Measurements from ENCODE around the gene SLC25A10.

SLC25A10 gene

DNA sequence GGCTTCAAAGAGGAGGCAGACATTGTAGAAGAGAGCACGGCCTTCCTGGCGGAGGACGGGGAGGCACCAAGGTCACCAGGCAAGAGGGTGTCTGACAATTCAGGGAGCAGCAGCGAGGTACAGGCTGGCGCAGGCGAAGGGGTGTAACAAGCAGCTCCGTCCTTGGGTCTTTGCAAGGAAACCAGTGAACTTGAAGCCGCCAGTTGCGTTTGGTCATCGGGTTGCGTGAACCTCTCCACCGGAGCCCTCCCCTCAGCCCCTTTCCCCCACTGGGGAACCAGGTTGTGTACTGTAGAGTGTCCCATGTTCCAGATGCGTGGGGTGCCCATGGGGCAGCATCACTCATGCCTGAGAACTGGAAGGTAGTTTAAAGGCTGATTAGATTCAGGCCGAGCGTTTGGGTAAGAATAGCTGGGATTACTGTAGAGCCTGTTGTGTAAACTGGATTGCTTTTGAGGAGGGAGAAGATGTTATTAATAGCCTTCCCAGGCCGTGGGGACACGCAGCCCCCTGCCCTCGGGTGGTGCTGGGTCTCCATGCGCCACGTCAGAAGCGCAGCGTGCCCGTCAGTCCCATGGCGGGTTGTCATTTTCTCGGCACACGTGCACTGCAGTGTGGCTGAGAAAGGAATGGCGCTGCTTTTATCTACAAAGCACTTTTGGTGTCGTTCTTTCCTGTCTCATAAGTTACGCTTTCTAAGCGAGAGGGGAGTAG lies 6.4 kb upstream of the SLC25A10 start:
- TF ChIP-seq, protein P1, sequence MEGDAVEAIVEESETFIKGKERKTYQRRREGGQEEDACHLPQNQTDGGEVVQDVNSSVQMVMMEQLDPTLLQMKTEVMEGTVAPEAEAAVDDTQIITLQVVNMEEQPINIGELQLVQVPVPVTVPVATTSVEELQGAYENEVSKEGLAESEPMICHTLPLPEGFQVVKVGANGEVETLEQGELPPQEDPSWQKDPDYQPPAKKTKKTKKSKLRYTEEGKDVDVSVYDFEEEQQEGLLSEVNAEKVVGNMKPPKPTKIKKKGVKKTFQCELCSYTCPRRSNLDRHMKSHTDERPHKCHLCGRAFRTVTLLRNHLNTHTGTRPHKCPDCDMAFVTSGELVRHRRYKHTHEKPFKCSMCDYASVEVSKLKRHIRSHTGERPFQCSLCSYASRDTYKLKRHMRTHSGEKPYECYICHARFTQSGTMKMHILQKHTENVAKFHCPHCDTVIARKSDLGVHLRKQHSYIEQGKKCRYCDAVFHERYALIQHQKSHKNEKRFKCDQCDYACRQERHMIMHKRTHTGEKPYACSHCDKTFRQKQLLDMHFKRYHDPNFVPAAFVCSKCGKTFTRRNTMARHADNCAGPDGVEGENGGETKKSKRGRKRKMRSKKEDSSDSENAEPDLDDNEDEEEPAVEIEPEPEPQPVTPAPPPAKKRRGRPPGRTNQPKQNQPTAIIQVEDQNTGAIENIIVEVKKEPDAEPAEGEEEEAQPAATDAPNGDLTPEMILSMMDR (IDR thresholded peaks at IDR 0.05), result no peak

- TF ChIP-seq, protein P1 (IDR thresholded peaks at IDR 0.05), result no peak
Observed at GRCh38 chr17:81706232-81706611, 5.9 kb upstream of the SLC25A10 start.

DNA sequence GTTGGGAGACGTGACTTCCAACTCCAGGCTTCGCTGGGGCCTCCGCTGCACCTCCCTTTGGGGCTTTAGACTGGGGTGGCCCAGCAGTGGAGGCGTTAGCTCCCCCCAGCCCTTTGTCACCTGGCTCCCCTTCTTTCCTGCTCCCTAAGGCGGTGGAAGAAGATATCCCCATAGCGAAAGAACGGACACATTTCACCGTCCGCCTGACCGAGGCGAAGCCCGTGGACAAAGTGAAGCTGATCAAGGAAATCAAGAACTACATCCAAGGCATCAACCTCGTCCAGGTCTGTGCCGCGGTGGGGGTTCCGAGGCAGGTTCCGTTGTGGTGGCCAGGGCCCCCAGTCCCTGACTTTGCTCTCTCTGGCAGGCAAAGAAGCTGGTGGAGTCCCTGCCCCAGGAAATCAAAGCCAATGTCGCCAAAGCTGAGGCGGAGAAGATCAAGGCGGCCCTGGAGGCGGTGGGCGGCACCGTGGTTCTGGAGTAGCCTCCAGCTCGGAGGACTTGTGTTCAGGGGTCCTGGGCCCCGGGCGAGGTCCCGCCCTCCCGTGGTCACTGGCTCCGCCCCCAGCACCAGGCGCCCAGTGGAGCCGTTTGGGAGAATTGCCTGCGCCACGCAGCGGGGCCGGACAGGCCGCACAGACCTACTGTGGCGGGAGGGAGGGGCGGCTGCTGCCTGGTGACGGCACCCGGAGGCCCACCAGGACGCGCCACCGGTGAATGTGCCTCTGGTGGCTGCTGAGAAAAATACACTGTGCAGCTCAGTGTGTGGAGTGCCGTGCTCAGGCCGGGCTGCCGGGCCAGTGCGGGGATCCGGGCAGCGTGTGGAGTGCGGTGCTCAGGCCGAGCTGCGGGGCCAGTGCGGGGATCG lies 5.1 kb upstream of the SLC25A10 start:
- TF ChIP-seq, protein P1 (IDR thresholded peaks at IDR 0.05), result no peak

DNA sequence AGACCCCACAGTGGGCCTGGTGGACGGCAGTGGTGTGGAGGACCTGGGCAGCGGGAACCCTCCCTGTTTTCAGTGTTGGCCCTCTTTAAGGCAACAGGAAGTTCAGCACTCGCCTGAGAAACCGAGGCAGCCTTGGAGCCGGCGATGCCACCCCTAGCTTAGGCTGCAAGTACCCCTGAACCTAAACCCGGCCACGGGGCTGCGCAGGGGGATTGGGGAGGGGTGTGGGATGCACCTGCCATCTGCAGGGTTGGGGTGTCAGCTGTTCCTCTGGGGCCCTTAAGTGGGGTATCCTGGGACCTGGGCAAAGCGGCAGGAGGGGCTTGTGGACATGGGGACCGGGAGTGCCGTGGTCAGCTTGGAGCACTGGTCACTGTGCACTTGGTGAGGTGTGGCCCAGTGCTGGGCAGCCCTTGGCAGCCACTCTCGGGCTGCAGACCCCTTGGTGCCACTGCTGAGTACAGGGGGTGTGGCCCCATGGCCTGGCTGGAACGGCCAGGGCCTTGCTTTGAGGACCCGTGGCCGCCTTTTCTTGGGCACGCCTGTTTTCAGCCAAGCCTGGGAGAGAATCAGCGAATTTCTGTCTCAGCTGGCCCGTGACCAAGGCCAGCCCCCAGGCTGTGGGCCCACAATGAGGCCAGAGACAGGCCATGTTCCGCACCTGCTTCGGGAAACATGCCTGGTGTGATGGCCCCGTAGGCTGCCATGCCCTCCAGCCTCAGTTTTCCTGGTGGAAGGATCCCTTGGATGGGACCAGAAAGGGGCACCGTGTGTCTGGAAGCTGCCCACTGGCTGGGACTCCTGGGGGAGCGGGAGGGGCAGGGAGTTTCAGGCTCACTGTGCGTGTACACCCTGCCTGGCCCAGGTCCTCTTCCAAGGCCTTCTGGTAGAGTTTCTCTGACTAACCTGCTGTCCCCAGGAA lies 4.1 kb upstream of the SLC25A10 start:
- TF ChIP-seq, protein P1 (IDR thresholded peaks at IDR 0.05), result no peak

- TF ChIP-seq, protein P1 (IDR thresholded peaks at IDR 0.05), result no peak
Observed at GRCh38 chr17:81708739-81709185, 3.3 kb upstream of the SLC25A10 start.

- TF ChIP-seq, protein P1 (IDR thresholded peaks at IDR 0.05), result no peak
Observed at GRCh38 chr17:81710514-81711308, 1.4 kb upstream of the SLC25A10 start.
